ENCODE measurements around the gene SF3B1.

Gene SF3B1

GRCh38 chr2:197399887-197400540 is 34.8 kb downstream of the SF3B1 start:
- H4K20me1 ChIP-seq (ENCODE audit: insufficient read depth, low read length), result peaks cover 8% of the 10 kb centered on the region; the same call in 1 of the 2 replicates
- no peaks in the 10 kb centered on the region for H3K9me3 ChIP-seq (ENCODE audit: insufficient read depth, low read length, severe bottlenecking)
- TF ChIP-seq EZH2 (IDR thresholded peaks at IDR 0.05; ENCODE audit: borderline replicate concordance, low read depth, low read length, severe bottlenecking) (no peak), CTCF (IDR thresholded peaks at IDR 0.05; ENCODE audit: borderline replicate concordance, extremely low read depth, low read length, poor library complexity, severe bottlenecking) (no peak)
- H3K9ac ChIP-seq (ENCODE audit: low read depth, low read length), result no peak overlapping the region
- H3K4me3 ChIP-seq (ENCODE audit: low read depth in 1 of 2, low read length in 2 of 2), result no peak overlapping the region
- ATAC-seq (ENCODE audit: insufficient read depth, low read depth), result no peak
- no peak overlapping the region for H3K4me2 ChIP-seq (ENCODE audit: insufficient read depth, low read length)
- no peaks in the 10 kb centered on the region for H3K79me2 ChIP-seq (ENCODE audit: insufficient read depth, low read length)
- DNase-seq, result no peak
- H3K36me3 ChIP-seq (ENCODE audit: insufficient read depth, low read length), result peaks cover 99% of the 10 kb centered on the region
- no peak overlapping the region for H3K27ac ChIP-seq (ENCODE audit: low read length)
- H3K4me1 ChIP-seq (ENCODE audit: insufficient read depth, low read length), result no peaks in the 10 kb centered on the region
- no peak overlapping the region for H2AFZ ChIP-seq (ENCODE audit: low read depth, low read length)
- no peaks in the 10 kb centered on the region for H3K27me3 ChIP-seq (ENCODE audit: insufficient read depth, low read length, poor library complexity)

GRCh38 chr2:197398913-197399312 is 35.9 kb downstream of the SF3B1 start:
- Histone ChIP-seq H2AFZ (ENCODE audit: low read depth, low read length) (no peak overlapping the region), H3K4me2 (ENCODE audit: insufficient read depth, low read length) (no peak overlapping the region), H3K27me3 (ENCODE audit: insufficient read depth, low read length, poor library complexity) (no peaks in the 10 kb centered on the region), H4K20me1 (ENCODE audit: insufficient read depth, low read length) (peaks cover 8% of the 10 kb centered on the region; the same call in 1 of the 2 replicates), H3K9ac (ENCODE audit: low read depth, low read length) (no peak overlapping the region), H3K36me3 (ENCODE audit: insufficient read depth, low read length) (peaks cover 99% of the 10 kb centered on the region), H3K4me1 (ENCODE audit: insufficient read depth, low read length) (no peaks in the 10 kb centered on the region), H3K9me3 (ENCODE audit: insufficient read depth, low read length, severe bottlenecking) (no peaks in the 10 kb centered on the region), H3K27ac (ENCODE audit: low read length) (no peak overlapping the region), H3K79me2 (ENCODE audit: insufficient read depth, low read length) (no peaks in the 10 kb centered on the region), H3K4me3 (ENCODE audit: low read depth in 1 of 2, low read length in 2 of 2) (no peak overlapping the region)
- TF ChIP-seq EZH2 (IDR thresholded peaks at IDR 0.05; ENCODE audit: borderline replicate concordance, low read depth, low read length, severe bottlenecking), result no peak
- TF ChIP-seq CTCF (IDR thresholded peaks at IDR 0.05; ENCODE audit: borderline replicate concordance, extremely low read depth, low read length, poor library complexity, severe bottlenecking), result no peak
- DNase-seq, result no peak
- ATAC-seq (ENCODE audit: insufficient read depth, low read depth), result no peak

GRCh38 chr2:197391220-197391717 is 43.6 kb downstream of the SF3B1 start:
- H3K9ac ChIP-seq (ENCODE audit: low read depth, low read length), result no peak overlapping the region
- no peak overlapping the region for H2AFZ ChIP-seq (ENCODE audit: low read depth, low read length)
- H3K4me3 ChIP-seq (ENCODE audit: low read depth in 1 of 2, low read length in 2 of 2), result no peak overlapping the region
- H3K27ac ChIP-seq (ENCODE audit: low read length), result no peak overlapping the region
- no peak for TF ChIP-seq EZH2 (IDR thresholded peaks at IDR 0.05; ENCODE audit: borderline replicate concordance, low read depth, low read length, severe bottlenecking)
- no peak for TF ChIP-seq CTCF (IDR thresholded peaks at IDR 0.05; ENCODE audit: borderline replicate concordance, extremely low read depth, low read length, poor library complexity, severe bottlenecking)
- ATAC-seq (ENCODE audit: insufficient read depth, low read depth) (no peak), DNase-seq (no peak)
- no peaks in the 10 kb centered on the region for H4K20me1 ChIP-seq (ENCODE audit: insufficient read depth, low read length)
- H3K79me2 ChIP-seq (ENCODE audit: insufficient read depth, low read length), result no peaks in the 10 kb centered on the region
- peaks cover 55% of the 10 kb centered on the region for H3K36me3 ChIP-seq (ENCODE audit: insufficient read depth, low read length)
- no peak overlapping the region for H3K4me2 ChIP-seq (ENCODE audit: insufficient read depth, low read length)
- no peaks in the 10 kb centered on the region for H3K27me3 ChIP-seq (ENCODE audit: insufficient read depth, low read length, poor library complexity)
- H3K4me1 ChIP-seq (ENCODE audit: insufficient read depth, low read length), result no peaks in the 10 kb centered on the region
- no peaks in the 10 kb centered on the region for H3K9me3 ChIP-seq (ENCODE audit: insufficient read depth, low read length, severe bottlenecking)
